ENCODE results near the gene IAH1. TPM values are rescaled to one million over a fixed set of nuclear protein-coding genes. Genes with fewer than 3 reads are reported as not detected.

The IAH1 gene
- polyA plus RNA-seq, 2 of the 4 experiments (the other 2 are of a cell fraction), result 75.4 to 163 TPM

DNA sequence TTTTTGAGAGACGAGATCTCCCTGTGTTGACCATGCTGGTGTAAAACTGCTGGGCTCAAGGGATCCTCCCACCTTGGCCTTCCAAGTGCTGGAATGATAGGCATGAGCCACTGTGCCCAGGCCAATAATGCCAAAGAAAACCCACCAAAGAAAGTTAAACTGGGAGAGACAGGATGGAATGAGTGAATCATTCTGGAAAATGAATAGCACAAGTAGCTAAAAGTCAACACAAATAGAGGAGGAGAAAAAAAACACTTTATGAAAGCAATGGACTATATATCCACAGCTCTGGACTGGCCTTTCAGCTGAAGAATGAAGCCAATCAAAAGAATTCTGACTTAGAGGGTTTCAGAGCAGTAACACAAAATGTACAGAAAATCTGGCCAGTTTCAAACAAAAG lies 23.9 kb downstream of the IAH1 start:
- no peak for FAIRE-seq
- TF ChIP-seq CHD2 (IDR thresholded peaks at IDR 0.05; ENCODE audit: low read length, partially characterized antibody), result no peak
- no peak for TF ChIP-seq RARB (CRISPR knock-in tag; IDR thresholded peaks at IDR 0.05)
- TF ChIP-seq TFCP2L1 (CRISPR knock-in tag; IDR thresholded peaks at IDR 0.05), result no peak
- TF ChIP-seq, protein P1, sequence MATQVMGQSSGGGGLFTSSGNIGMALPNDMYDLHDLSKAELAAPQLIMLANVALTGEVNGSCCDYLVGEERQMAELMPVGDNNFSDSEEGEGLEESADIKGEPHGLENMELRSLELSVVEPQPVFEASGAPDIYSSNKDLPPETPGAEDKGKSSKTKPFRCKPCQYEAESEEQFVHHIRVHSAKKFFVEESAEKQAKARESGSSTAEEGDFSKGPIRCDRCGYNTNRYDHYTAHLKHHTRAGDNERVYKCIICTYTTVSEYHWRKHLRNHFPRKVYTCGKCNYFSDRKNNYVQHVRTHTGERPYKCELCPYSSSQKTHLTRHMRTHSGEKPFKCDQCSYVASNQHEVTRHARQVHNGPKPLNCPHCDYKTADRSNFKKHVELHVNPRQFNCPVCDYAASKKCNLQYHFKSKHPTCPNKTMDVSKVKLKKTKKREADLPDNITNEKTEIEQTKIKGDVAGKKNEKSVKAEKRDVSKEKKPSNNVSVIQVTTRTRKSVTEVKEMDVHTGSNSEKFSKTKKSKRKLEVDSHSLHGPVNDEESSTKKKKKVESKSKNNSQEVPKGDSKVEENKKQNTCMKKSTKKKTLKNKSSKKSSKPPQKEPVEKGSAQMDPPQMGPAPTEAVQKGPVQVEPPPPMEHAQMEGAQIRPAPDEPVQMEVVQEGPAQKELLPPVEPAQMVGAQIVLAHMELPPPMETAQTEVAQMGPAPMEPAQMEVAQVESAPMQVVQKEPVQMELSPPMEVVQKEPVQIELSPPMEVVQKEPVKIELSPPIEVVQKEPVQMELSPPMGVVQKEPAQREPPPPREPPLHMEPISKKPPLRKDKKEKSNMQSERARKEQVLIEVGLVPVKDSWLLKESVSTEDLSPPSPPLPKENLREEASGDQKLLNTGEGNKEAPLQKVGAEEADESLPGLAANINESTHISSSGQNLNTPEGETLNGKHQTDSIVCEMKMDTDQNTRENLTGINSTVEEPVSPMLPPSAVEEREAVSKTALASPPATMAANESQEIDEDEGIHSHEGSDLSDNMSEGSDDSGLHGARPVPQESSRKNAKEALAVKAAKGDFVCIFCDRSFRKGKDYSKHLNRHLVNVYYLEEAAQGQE (IDR thresholded peaks at IDR 0.05), result no peak
- no peak for TF ChIP-seq NR3C1 (IDR thresholded peaks at IDR 0.05)
- TF ChIP-seq NFE2L2 (conservative IDR thresholded peaks at IDR 0.05; ENCODE audit: low read length), result no peak
- TF ChIP-seq, protein P2, sequence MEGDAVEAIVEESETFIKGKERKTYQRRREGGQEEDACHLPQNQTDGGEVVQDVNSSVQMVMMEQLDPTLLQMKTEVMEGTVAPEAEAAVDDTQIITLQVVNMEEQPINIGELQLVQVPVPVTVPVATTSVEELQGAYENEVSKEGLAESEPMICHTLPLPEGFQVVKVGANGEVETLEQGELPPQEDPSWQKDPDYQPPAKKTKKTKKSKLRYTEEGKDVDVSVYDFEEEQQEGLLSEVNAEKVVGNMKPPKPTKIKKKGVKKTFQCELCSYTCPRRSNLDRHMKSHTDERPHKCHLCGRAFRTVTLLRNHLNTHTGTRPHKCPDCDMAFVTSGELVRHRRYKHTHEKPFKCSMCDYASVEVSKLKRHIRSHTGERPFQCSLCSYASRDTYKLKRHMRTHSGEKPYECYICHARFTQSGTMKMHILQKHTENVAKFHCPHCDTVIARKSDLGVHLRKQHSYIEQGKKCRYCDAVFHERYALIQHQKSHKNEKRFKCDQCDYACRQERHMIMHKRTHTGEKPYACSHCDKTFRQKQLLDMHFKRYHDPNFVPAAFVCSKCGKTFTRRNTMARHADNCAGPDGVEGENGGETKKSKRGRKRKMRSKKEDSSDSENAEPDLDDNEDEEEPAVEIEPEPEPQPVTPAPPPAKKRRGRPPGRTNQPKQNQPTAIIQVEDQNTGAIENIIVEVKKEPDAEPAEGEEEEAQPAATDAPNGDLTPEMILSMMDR (IDR thresholded peaks at IDR 0.05), result no peak
- TF ChIP-seq JUNB (IDR thresholded peaks at IDR 0.05), result no peak
- no peak for TF ChIP-seq USF2 (IDR thresholded peaks at IDR 0.05)
- TF ChIP-seq HES2 (IDR thresholded peaks at IDR 0.05), result no peak
- no peak for TF ChIP-seq HOXB13 (CRISPR knock-in tag; IDR thresholded peaks at IDR 0.05; ENCODE audit: low read depth)
- TF ChIP-seq CBX8 (IDR thresholded peaks at IDR 0.05), result no peak
- TF ChIP-seq ZNF302 (CRISPR knock-in tag; IDR thresholded peaks at IDR 0.05), result no peak
- Histone ChIP-seq H3K4me1 (no peaks in the 10 kb centered on the region), H3K4me2 (no peak overlapping the region), H3K4me3 (no peak overlapping the region), H3K27ac (no peak overlapping the region), H3K9me3 (no peaks in the 10 kb centered on the region)
- 74% methylated on average over 1 of the region's 1 CpG for WGBS (ENCODE audit: missing lambda C conversion rate)
- POLR2A ChIA-PET, result no interaction called here
- no peak for ATAC-seq
- CTCF ChIA-PET, result interaction anchor here (0.9 to 1.7 kb wide), 3 partner anchors 14 to 133 kb away, joined by 3 to 4 read pairs (median 4); partner anchors contain the start of genes ADAM17 and YWHAQ
- no peak for DNase-seq (ENCODE audit: low read depth in 1 of 2, low spot score in 1 of 2)

DNA sequence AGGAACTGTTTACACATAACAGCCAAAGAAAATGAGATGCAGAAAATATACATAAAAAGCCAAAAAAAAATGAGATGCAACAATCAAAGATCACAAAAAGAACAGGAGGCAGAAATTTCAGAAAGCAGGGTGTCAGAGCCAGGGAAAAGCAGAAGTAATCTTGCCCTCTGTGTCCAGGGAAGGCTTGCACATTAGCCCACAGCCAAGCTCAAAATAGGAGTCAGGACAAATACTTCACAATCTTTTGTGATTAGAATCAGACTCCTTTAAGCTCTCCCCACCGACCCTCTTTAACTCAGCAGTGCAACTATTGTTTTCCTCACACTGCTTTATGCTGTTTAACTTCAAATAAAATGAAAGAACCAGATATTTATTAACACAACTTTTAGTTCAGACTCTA lies 34.6 kb downstream of the IAH1 start:
- no peak for FAIRE-seq
- ChIA-PET POLR2A (no interaction called here), CTCF (interaction anchor here (0.7 to 1.3 kb wide), 2 partner anchors 13 to 46 kb away, joined by 3 to 4 read pairs; partner anchors contain the start of gene ADAM17)
- TF ChIP-seq MYC (IDR thresholded peaks at IDR 0.05; ENCODE audit: borderline replicate concordance, low read length) (no peak), POLR2A (IDR thresholded peaks at IDR 0.05; ENCODE audit: low read length) (no peak), HOXB13 (CRISPR knock-in tag; IDR thresholded peaks at IDR 0.05; ENCODE audit: low read depth) (no peak), CHD4 (IDR thresholded peaks at IDR 0.05; ENCODE audit: borderline replicate concordance) (no peak), SMC3 (IDR thresholded peaks at IDR 0.05) (no peak), FOSB (CRISPR knock-in tag; IDR thresholded peaks at IDR 0.05) (no peak), RAD21 (conservative IDR thresholded peaks at IDR 0.05 in 1 of 2, IDR thresholded peaks at IDR 0.05 in 1 of 2) (no peak), RARB (CRISPR knock-in tag; IDR thresholded peaks at IDR 0.05) (no peak), NR3C1 (IDR thresholded peaks at IDR 0.05) (no peak), NFE2L2 (conservative IDR thresholded peaks at IDR 0.05; ENCODE audit: low read length) (no peak), BCL3 (IDR thresholded peaks at IDR 0.05) (no peak), ATOH8 (CRISPR knock-in tag; IDR thresholded peaks at IDR 0.05; ENCODE audit: low read depth) (no peak), HDAC2 (IDR thresholded peaks at IDR 0.05) (no peak), GATA3 (IDR thresholded peaks at IDR 0.05; ENCODE audit: borderline replicate concordance) (no peak), PHF8 (IDR thresholded peaks at IDR 0.05; ENCODE audit: borderline replicate concordance, low read depth) (no peak), USF2 (IDR thresholded peaks at IDR 0.05) (no peak), JUN (IDR thresholded peaks at IDR 0.05) (no peak)
- TF ChIP-seq, protein P3, sequence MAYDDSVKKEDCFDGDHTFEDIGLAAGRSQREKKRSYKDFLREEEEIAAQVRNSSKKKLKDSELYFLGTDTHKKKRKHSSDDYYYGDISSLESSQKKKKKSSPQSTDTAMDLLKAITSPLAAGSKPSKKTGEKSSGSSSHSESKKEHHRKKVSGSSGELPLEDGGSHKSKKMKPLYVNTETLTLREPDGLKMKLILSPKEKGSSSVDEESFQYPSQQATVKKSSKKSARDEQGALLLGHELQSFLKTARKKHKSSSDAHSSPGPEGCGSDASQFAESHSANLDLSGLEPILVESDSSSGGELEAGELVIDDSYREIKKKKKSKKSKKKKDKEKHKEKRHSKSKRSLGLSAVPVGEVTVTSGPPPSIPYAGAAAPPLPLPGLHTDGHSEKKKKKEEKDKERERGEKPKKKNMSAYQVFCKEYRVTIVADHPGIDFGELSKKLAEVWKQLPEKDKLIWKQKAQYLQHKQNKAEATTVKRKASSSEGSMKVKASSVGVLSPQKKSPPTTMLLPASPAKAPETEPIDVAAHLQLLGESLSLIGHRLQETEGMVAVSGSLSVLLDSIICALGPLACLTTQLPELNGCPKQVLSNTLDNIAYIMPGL (CRISPR knock-in tag; IDR thresholded peaks at IDR 0.05; ENCODE audit: borderline replicate concordance), result no peak

More for the DNA sequence above, 34.6 kb downstream of the IAH1 start:
- WGBS (ENCODE audit: missing lambda C conversion rate), result 54% methylated on average over 1 of the region's 1 CpG
- Histone ChIP-seq H3K4me2 (no peak overlapping the region), H3K27ac (no peak overlapping the region), H3K4me3 (no peak overlapping the region), H3K9me3 (no peaks in the 10 kb centered on the region), H3K4me1 (no peaks in the 10 kb centered on the region)
- ATAC-seq, result no peak
- DNase-seq (ENCODE audit: low read depth in 1 of 2, low spot score in 1 of 2), result no peak
